H9 (cell line): ENCODE results near the gene CENPA. TPM values are rescaled to one million over a fixed set of nuclear protein-coding genes. Genes with fewer than 3 reads are reported as not detected.

Experiments used
- DNase-seq: peaks from one replicate; pipeline ENCODE4 v3.0.0-alpha.2; 2017
- H2AFZ ChIP-seq: one replicate; pipeline ENCODE4 v1.6.1; 2013; ENCODE audit warnings: mild to moderate bottlenecking, low read length, control low read depth, moderate library complexity
- H2AK5ac ChIP-seq: 2 replicates; pipeline ENCODE4 v1.6.1; 2013; ENCODE audit warnings: low read length, control low read depth, mixed read lengths; ENCODE audit not compliant: insufficient read length
- H2BK120ac ChIP-seq: one replicate; pipeline ENCODE4 v1.6.1; 2013; ENCODE audit warnings: low read depth, mild to moderate bottlenecking, low read length, control low read depth, inconsistent platforms; ENCODE audit not compliant: poor library complexity, severe bottlenecking
- H2BK12ac ChIP-seq: 2 replicates; pipeline ENCODE4 v1.6.1; 2013; ENCODE audit warnings: low read length, control low read depth, mixed read lengths, low read depth; ENCODE audit not compliant: insufficient read length
- H2BK15ac ChIP-seq: 2 replicates; pipeline ENCODE4 v1.6.1; 2013; ENCODE audit warnings: low read depth, low read length, control low read depth
- H2BK20ac ChIP-seq: one replicate; pipeline ENCODE4 v1.6.1; 2013; ENCODE audit warnings: low read depth, mild to moderate bottlenecking, low read length, control low read depth, inconsistent platforms; ENCODE audit not compliant: poor library complexity, severe bottlenecking
- H2BK5ac ChIP-seq: 2 replicates; pipeline ENCODE4 v1.6.1; 2013; ENCODE audit warnings: low read length, control low read depth, mixed read lengths; ENCODE audit not compliant: insufficient read length
- H3K14ac ChIP-seq: 2 replicates; pipeline ENCODE4 v1.6.1; 2013; ENCODE audit warnings: low read length, control low read depth; ENCODE audit not compliant: insufficient read depth
- H3K18ac ChIP-seq: 2 replicates; pipeline ENCODE4 v1.6.1; 2013; ENCODE audit warnings: low read depth, mild to moderate bottlenecking, mixed read lengths, low read length, control low read depth; ENCODE audit not compliant: insufficient read length
- H3K23ac ChIP-seq: 2 replicates; pipeline ENCODE4 v1.6.1; 2013; ENCODE audit warnings: low read length, control low read depth, mixed read lengths, low read depth; ENCODE audit not compliant: insufficient read length
- H3K23me2 ChIP-seq: 2 replicates; pipeline ENCODE4 v1.6.1; 2013; ENCODE audit warnings: low read depth, mild to moderate bottlenecking, mixed read lengths, low read length, control low read depth; ENCODE audit not compliant: insufficient read length, poor library complexity, severe bottlenecking
- H3K27ac ChIP-seq: 2 replicates; pipeline ENCODE4 v1.5.1; 2013; ENCODE audit warnings: low read length, control low read depth, mixed read lengths, low read depth; ENCODE audit not compliant: insufficient read length
- H3K27me3 ChIP-seq: 2 replicates; pipeline ENCODE4 v1.6.1; 2013; ENCODE audit warnings: low read length, control low read depth, inconsistent platforms; ENCODE audit not compliant: insufficient read depth
- H3K4ac ChIP-seq: 2 replicates; pipeline ENCODE4 v1.6.1; 2013; ENCODE audit warnings: low read depth, mild to moderate bottlenecking, control low read depth, inconsistent platforms, low read length, moderate library complexity
- H3K4me1 ChIP-seq: 2 replicates; pipeline ENCODE4 v1.6.1; 2013; ENCODE audit warnings: low read length, control low read depth, inconsistent platforms; ENCODE audit not compliant: insufficient read depth
- H3K4me2 ChIP-seq: 2 replicates; pipeline ENCODE4 v1.6.1; 2013; ENCODE audit warnings: low read length, control low read depth, mixed read lengths; ENCODE audit not compliant: insufficient read length, insufficient read depth
- H3K56ac ChIP-seq: 2 replicates; pipeline ENCODE4 v1.6.1; 2013; ENCODE audit warnings: low read depth, mild to moderate bottlenecking, mixed read lengths, low read length, control low read depth; ENCODE audit not compliant: insufficient read length
- H3K79me1 ChIP-seq: 2 replicates; pipeline ENCODE4 v1.6.1; 2013; ENCODE audit warnings: low read depth, mild to moderate bottlenecking, moderate library complexity, low read length, control low read depth, inconsistent platforms; ENCODE audit not compliant: insufficient read depth, poor library complexity, severe bottlenecking
- H3K79me2 ChIP-seq: 2 replicates; pipeline ENCODE4 v1.6.1; 2013; ENCODE audit warnings: low read length, control low read depth, inconsistent platforms; ENCODE audit not compliant: insufficient read depth
- H3K9ac ChIP-seq: 2 replicates; pipeline ENCODE4 v1.6.1; 2013; ENCODE audit warnings: low read length, control low read depth, mixed read lengths; ENCODE audit not compliant: insufficient read length; ENCODE audit errors: extremely low read depth
- H3K9me3 ChIP-seq: one replicate; pipeline ENCODE4 v1.6.1; 2013; ENCODE audit warnings: low read depth, low read length, inconsistent platforms; ENCODE audit not compliant: control insufficient read depth
- H3T11ph ChIP-seq: one replicate; pipeline ENCODE4 v1.6.1; 2013; ENCODE audit warnings: mild to moderate bottlenecking, low read length, control low read depth, inconsistent platforms
- H4K20me1 ChIP-seq: one replicate; pipeline ENCODE4 v1.6.1; 2013; ENCODE audit not compliant: control insufficient read depth, insufficient read length, insufficient read depth
- H4K5ac ChIP-seq: 2 replicates; pipeline ENCODE4 v1.6.1; 2013; ENCODE audit warnings: low read depth, mild to moderate bottlenecking, mixed read lengths, low read length, control low read depth; ENCODE audit not compliant: insufficient read length
- H4K8ac ChIP-seq: replicated peaks from 2 replicates; pipeline ENCODE4 v1.6.1; 2013; ENCODE audit warnings: low read length, control low read depth, mixed read lengths, low read depth; ENCODE audit not compliant: insufficient read length
- H4K91ac ChIP-seq: 2 replicates; pipeline ENCODE4 v1.6.1; 2013; ENCODE audit warnings: low read depth, mild to moderate bottlenecking, moderate library complexity, mixed read lengths, low read length, control low read depth; ENCODE audit not compliant: insufficient read length
- H3K27ac Mint-ChIP-seq, 3 experiments: 2 replicates in 2 of 3; 3 replicates in 1 of 3; pipeline ENCODE4 v1.8.0; 2020 to 2021; ENCODE audit warnings: mixed read lengths in 3 of 3, mild to moderate bottlenecking in 1 of 3, moderate library complexity in 1 of 3
- H3K27me3 Mint-ChIP-seq: 2 replicates; pipeline ENCODE4 v1.8.0; 2021; ENCODE audit warnings: low read depth, mild to moderate bottlenecking, moderate library complexity, mixed read lengths
- H3K36me3 Mint-ChIP-seq, 3 experiments: 2 replicates in 2 of 3; 3 replicates in 1 of 3; pipeline ENCODE4 v1.8.0; 2020 to 2021; ENCODE audit warnings: low read depth in 3 of 3, mixed read lengths in 3 of 3; ENCODE audit not compliant: insufficient read depth in 1 of 3
- H3K4me1 Mint-ChIP-seq, 2 experiments: 2 replicates each; pipeline ENCODE4 v1.8.0; 2020; ENCODE audit warnings: mixed read lengths in 2 of 2
- H3K4me3 Mint-ChIP-seq, 2 experiments: 2 replicates in 1 of 2; 3 replicates in 1 of 2; pipeline ENCODE4 v1.8.0; 2020 to 2021; ENCODE audit warnings: mild to moderate bottlenecking in 2 of 2, mixed read lengths in 2 of 2, moderate library complexity in 1 of 2
- H3K9me3 Mint-ChIP-seq, 2 experiments: 2 replicates in 1 of 2; 3 replicates in 1 of 2; pipeline ENCODE4 v1.8.0; 2020; ENCODE audit warnings: mild to moderate bottlenecking in 2 of 2, mixed read lengths in 2 of 2, moderate library complexity in 1 of 2
- CTCF ChIP-seq: fragments of 200-600 bp; sonication (generic); conservative IDR thresholded peaks from 3 replicates; pipeline ENCODE4 v1.8.0; 2021; ENCODE audit warnings: antibody characterized with exemption, mild to moderate bottlenecking
- WGBS: extraction: QIAGEN DNeasy Blood & Tissue Kit; methylation state at CpG from one replicate; pipeline ENCODE4 v1.1.7; 2013; ENCODE audit warnings: missing lambda C conversion rate, low lambda C conversion rate, mixed read lengths; ENCODE audit not compliant: insufficient read length; ENCODE audit errors: extremely low coverage; 5-methylcytosine and 5-hydroxymethylcytosine counted together
- total RNA-seq: library from RNA; stranded (reverse); gene quantifications from 2 replicates; pipeline ENCODE4 v1.2.1, GENCODE V29; 2021

The CENPA gene
- total RNA-seq, 1 experiment from 2014 or later = 19.3 TPM

- Histone ChIP-seq H3K9me3 (no peaks in the 10 kb centered on the region), H2BK12ac (no peak overlapping the region), H3K9ac (no peak overlapping the region), H3K14ac (no peak overlapping the region), H3K79me2 (peaks cover 2% of the 10 kb centered on the region; the same call in 1 of the 2 replicates), H3K79me1 (peaks cover 4% of the 10 kb centered on the region), H2BK5ac (no peak overlapping the region), H3K27me3 (no peaks in the 10 kb centered on the region), H3K56ac (no peak overlapping the region), H3K18ac (no peak overlapping the region), H4K91ac (no peak overlapping the region), H4K5ac (no peak overlapping the region), H4K20me1 (no peaks in the 10 kb centered on the region), H2AK5ac (no peak overlapping the region), H3K23ac (no peak overlapping the region), H2BK15ac (no peak overlapping the region), H3K27ac (no peak overlapping the region), H3T11ph (no peak overlapping the region), H4K8ac (no peak overlapping the region), H3K4me1 (no peaks in the 10 kb centered on the region; the same call in 1 of the 2 replicates), H3K4ac (no peak overlapping the region), H2AFZ (no peak overlapping the region), H2BK20ac (no peak overlapping the region), H2BK120ac (no peak overlapping the region), H3K4me2 (no peak overlapping the region), H3K23me2 (no peaks in the 10 kb centered on the region)
- Mint-ChIP-seq H3K27me3 (no peaks in the 10 kb centered on the region), H3K4me1 (peaks cover 7 to 13% of the 10 kb centered on the region in 2 experiments), H3K4me3 (no peak overlapping the region), H3K36me3 (peaks cover 51 to 82% (median 74%) of the 10 kb centered on the region in 3 experiments), H3K27ac (no peak overlapping the region; a peak in 1 of 7 replicates), H3K9me3 (no peaks in the 10 kb centered on the region)
- no peak for TF ChIP-seq CTCF
- WGBS = no CpG with 5 or more reads among the region's 3 CpGs
- DNase-seq = no peak
Measured at GRCh38 chr2:26792720-26793119, 6.9 kb downstream of the CENPA start.
